Heart left ventricle (tissue), 13 donors: ENCODE measurements around the gene IDH3G.

Experiments used
- POLR2A ChIP-seq, 2 donors: fragments of 450-650 bp; IDR thresholded peaks; one replicate each; pipeline ENCODE4 v1.6.1; 2017; ENCODE audit warnings: antibody characterized with exemption in 2 of 2, mild to moderate bottlenecking in 2 of 2, moderate library complexity in 2 of 2
- TF ChIP-seq, protein P1 (sequence below), 12 donors: fragments of 200-600 bp; sonication (generic) in 4 of 12; IDR thresholded peaks; one replicate each; pipeline versions ENCODE4 v1.5.0 to v1.8.0; 2018 to 2022; ENCODE audit warnings: antibody characterized with exemption in 12 of 12, mild to moderate bottlenecking in 5 of 12
- donor health status: ischemic (EF 13 %, LVEDD 7.1; RV severe dilation, severe dysfunction).
- donor health status: DM: no; HTN: yes; CAD: no.
- donor health status: DM: no; HTN: no; CAD: no.
- donor health status: ischemic (EF 25% LVEDD 6.9; RV normal size, moderate dysfunction).
- donor health status: ischemic (EF 25% LVEDD 5.7; RV mildly dilated, moderate dysfunction).
- donor health status: ischemic (EF 35%, LVEDD 5.7; RV mildly dilated, moderate dysfunction).
- donor health status: nonischemic (EF 11% LVEDD 7.7; RV severe dilation, severe dysfunction).
- donor health status: DM: yes; HTN: yes; CAD: no.
- donor health status: PGD.
- donor health status: ischemic (EF 29% LVEDD 5.4; RV normal size, mild dysfunction).
- donor health status: nonischemic (EF 23%, LVEDD 6.1; RV moderate dilation, normal function).

DNA sequence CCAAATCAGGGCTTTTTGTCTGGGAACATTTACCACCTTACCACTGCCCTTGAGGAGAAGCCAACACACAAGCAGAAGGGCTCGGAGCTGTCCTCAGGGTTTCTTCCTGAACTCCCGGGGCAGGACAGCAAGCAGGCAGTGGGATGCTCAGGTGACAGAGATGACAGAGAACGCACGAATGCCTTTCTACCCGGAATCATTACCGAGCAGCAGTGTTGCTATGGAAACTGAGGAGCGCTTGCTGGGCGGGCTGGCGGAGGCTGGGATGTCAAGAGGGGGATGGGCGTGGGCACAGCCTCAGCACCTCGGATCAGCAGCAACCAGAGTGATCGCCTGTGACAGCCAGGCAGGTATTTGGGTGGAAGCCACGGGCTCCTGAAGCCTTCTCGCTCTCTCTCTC is 18.0 kb upstream of the IDH3G start:
- TF ChIP-seq POLR2A (IDR thresholded peaks at IDR 0.05): no peak
- TF ChIP-seq, protein P1, sequence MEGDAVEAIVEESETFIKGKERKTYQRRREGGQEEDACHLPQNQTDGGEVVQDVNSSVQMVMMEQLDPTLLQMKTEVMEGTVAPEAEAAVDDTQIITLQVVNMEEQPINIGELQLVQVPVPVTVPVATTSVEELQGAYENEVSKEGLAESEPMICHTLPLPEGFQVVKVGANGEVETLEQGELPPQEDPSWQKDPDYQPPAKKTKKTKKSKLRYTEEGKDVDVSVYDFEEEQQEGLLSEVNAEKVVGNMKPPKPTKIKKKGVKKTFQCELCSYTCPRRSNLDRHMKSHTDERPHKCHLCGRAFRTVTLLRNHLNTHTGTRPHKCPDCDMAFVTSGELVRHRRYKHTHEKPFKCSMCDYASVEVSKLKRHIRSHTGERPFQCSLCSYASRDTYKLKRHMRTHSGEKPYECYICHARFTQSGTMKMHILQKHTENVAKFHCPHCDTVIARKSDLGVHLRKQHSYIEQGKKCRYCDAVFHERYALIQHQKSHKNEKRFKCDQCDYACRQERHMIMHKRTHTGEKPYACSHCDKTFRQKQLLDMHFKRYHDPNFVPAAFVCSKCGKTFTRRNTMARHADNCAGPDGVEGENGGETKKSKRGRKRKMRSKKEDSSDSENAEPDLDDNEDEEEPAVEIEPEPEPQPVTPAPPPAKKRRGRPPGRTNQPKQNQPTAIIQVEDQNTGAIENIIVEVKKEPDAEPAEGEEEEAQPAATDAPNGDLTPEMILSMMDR (IDR thresholded peaks at IDR 0.05): no peak
